HepG2 (cell line): ENCODE measurements around the gene TERB2. TPM values are rescaled to one million over a fixed set of nuclear protein-coding genes. Genes with fewer than 3 reads are reported as not detected.

Experiments used
- ATAC-seq: fragments of 200-7000 bp; cut with Tn5 transposase; 3 replicates; pipeline ENCODE4 v1.9.1; 2020; ENCODE audit warnings: mild to moderate bottlenecking, moderate library complexity
- BruUV-seq: library from RNA; stranded (reverse); fragments of 400-500 nt; replicated peaks from 2 replicates; lab custom pipeline; 2021; lab: Mats Ljungman, UMichigan
- CTCF ChIA-PET: fragments of 300-600 bp; formaldehyde crosslinking; extraction: SDS; loops from one replicate; lab custom pipeline; 2021; ENCODE audit warnings: low total read pairs, inconsistent platforms, low intra/inter-chr PET ratio; lab: Yijun Ruan, JAX
- POLR2A ChIA-PET: fragments of 350-600 bp; sonication (Branson Sonifier 250); formaldehyde crosslinking; loops from one replicate; lab custom pipeline; 2020; ENCODE audit warnings: antibody characterized with exemption, inconsistent platforms; lab: Yijun Ruan, JAX
- DNase-seq: peaks from one replicate; pipeline ENCODE4 v3.0.0-alpha.2; 2015; ENCODE audit warnings: low spot score
- FAIRE-seq: peaks from 3 replicates; lab custom pipeline; 2011; peaks lifted over from hg19 to GRCh38; lab: Jason Lieb, UNC
- H2AFZ ChIP-seq: one replicate; pipeline ENCODE4 v1.6.1; 2011; ENCODE audit warnings: low read length, inconsistent platforms
- H3K27ac ChIP-seq: fragments of 300-600 bp; 3 replicates; pipeline ENCODE4 v1.8.0; 2011; ENCODE audit warnings: mixed run types, mild to moderate bottlenecking, mixed read lengths, low read length, inconsistent platforms; ENCODE audit not compliant: insufficient read depth; ENCODE audit errors: extremely low read length
- H3K27me3 ChIP-seq, 2 experiments: fragments of 200-600 bp in 1 of 2; 2 replicates in 1 of 2; 3 replicates in 1 of 2; pipeline versions ENCODE4 v1.6.0 to v1.8.0; 2011; ENCODE audit warnings: low read length in 2 of 2, mild to moderate bottlenecking in 2 of 2, moderate library complexity in 2 of 2, inconsistent platforms in 1 of 2; ENCODE audit not compliant: insufficient read depth in 2 of 2, control insufficient read depth in 1 of 2
- H3K36me3 ChIP-seq, 2 experiments: fragments of 200-600 bp in 1 of 2; replicated peaks in 1 of 2; 2 replicates in 1 of 2; 3 replicates in 1 of 2; pipeline versions ENCODE4 v1.5.1 to v1.8.0; 2011; ENCODE audit warnings: low read length in 2 of 2, inconsistent platforms in 1 of 2; ENCODE audit not compliant: insufficient read depth in 2 of 2, control insufficient read depth in 1 of 2
- H3K4me1 ChIP-seq: 2 replicates; pipeline ENCODE4 v1.5.1; 2012; ENCODE audit warnings: low read length, inconsistent platforms; ENCODE audit not compliant: insufficient read depth
- H3K4me2 ChIP-seq: 2 replicates; pipeline ENCODE4 v1.6.0; 2011; ENCODE audit warnings: low read depth, low read length, inconsistent platforms
- H3K4me3 ChIP-seq, 3 experiments: fragments of 200-600 bp in 1 of 3; sonication (generic), shearing (Covaris generic) in 1 of 3; replicated peaks in 1 of 3; 2 replicates each; pipeline ENCODE4 v1.5.1; 2011 to 2016; ENCODE audit warnings: low read length in 3 of 3, inconsistent platforms in 2 of 3, low read depth in 2 of 3, mild to moderate bottlenecking in 2 of 3, control low read depth in 1 of 3, mixed read lengths in 1 of 3; ENCODE audit not compliant: insufficient read depth in 1 of 3
- H3K79me2 ChIP-seq: one replicate; pipeline ENCODE4 v1.6.1; 2011; ENCODE audit warnings: low read length, inconsistent platforms; ENCODE audit not compliant: insufficient read depth
- H3K9ac ChIP-seq: 2 replicates; pipeline ENCODE4 v1.6.0; 2011; ENCODE audit warnings: mild to moderate bottlenecking, low read depth, low read length, inconsistent platforms; ENCODE audit not compliant: insufficient read depth
- H3K9me3 ChIP-seq: 2 replicates; pipeline ENCODE4 v1.5.1; 2012; ENCODE audit warnings: mild to moderate bottlenecking, low read length
- H4K20me1 ChIP-seq: 2 replicates; pipeline ENCODE4 v1.6.0; 2011; ENCODE audit warnings: inconsistent platforms, mild to moderate bottlenecking, low read length, moderate library complexity; ENCODE audit not compliant: insufficient read depth
- CHD4 ChIP-seq: fragments of 200-600 bp; sonication (generic); IDR thresholded peaks from 2 replicates; pipeline ENCODE4 v1.7.0; 2017; ENCODE audit warnings: mild to moderate bottlenecking, low read length, borderline replicate concordance
- HNRNPUL1 ChIP-seq: fragments of 200-400 bp; formaldehyde crosslinking; IDR thresholded peaks from 2 replicates; pipeline ENCODE4 v1.6.1; 2017; ENCODE audit warnings: low read depth, mild to moderate bottlenecking, low read length, moderate library complexity
- KLF6 ChIP-seq: IDR thresholded peaks from 2 replicates; pipeline ENCODE4 v1.8.0; 2016; ENCODE audit warnings: missing biosample characterization, missing genetic modification reagents
- MLXIP ChIP-seq: sonication (generic); formaldehyde crosslinking; IDR thresholded peaks from 2 replicates; pipeline ENCODE4 v1.9.0; 2021; ENCODE audit warnings: missing genetic modification reagents, borderline replicate concordance
- PCBP2 ChIP-seq: fragments of 200-400 bp; formaldehyde crosslinking; optimal IDR thresholded peaks from 2 replicates; pipeline ENCODE3; 2018; ENCODE audit warnings: low read length, low read depth; ENCODE audit not compliant: poor library complexity, severe bottlenecking
- REPIN1 ChIP-seq: sonication (generic); formaldehyde crosslinking; IDR thresholded peaks from 2 replicates; pipeline ENCODE4 v1.8.0; 2022; ENCODE audit warnings: missing genetic modification reagents, low read depth, mild to moderate bottlenecking, borderline replicate concordance
- SMAD3 ChIP-seq: sonication (generic); formaldehyde crosslinking; IDR thresholded peaks from 2 replicates; pipeline ENCODE4 v1.4.0; 2020; ENCODE audit warnings: missing genetic modification reagents
- SRSF4 ChIP-seq: fragments of 200-400 bp; formaldehyde crosslinking; IDR thresholded peaks from one replicate; pipeline ENCODE4 v1.6.1; 2018; ENCODE audit warnings: mild to moderate bottlenecking, low read depth, low read length, moderate library complexity; ENCODE audit not compliant: poor library complexity, severe bottlenecking
- TCF7L2 ChIP-seq: IDR thresholded peaks from 2 replicates; pipeline ENCODE4 v1.6.1; 2011; ENCODE audit warnings: mild to moderate bottlenecking, low read depth, low read length, moderate library complexity
- TEAD2 ChIP-seq: sonication (generic); formaldehyde crosslinking; IDR thresholded peaks from 2 replicates; pipeline ENCODE4 v1.9.0; 2021; ENCODE audit warnings: missing genetic modification reagents
- TEAD3 ChIP-seq: optimal IDR thresholded peaks from 2 replicates; pipeline ENCODE3; 2016; ENCODE audit warnings: borderline replicate concordance
- ZBTB49 ChIP-seq: sonication (generic); formaldehyde crosslinking; IDR thresholded peaks from 2 replicates; pipeline ENCODE4 v1.4.0; 2020; ENCODE audit warnings: missing genetic modification reagents, borderline replicate concordance
- ZFP36L1 ChIP-seq: sonication (generic); formaldehyde crosslinking; IDR thresholded peaks from 2 replicates; pipeline ENCODE4 v1.8.0; 2022; ENCODE audit warnings: mild to moderate bottlenecking, missing genetic modification reagents, moderate library complexity
- WGBS: methylation state at CpG from one replicate; pipeline ENCODE4 v1.1.6; 2017; ENCODE audit warnings: low lambda C conversion rate; 5-methylcytosine and 5-hydroxymethylcytosine counted together
- in situ Hi-C: cut with HindIII; loops from 2 replicates; pipeline ENCODE4 v1.10.0; 2017; ENCODE audit warnings: low pct_unique_long_range_greater_than_20kb; ENCODE audit not compliant: extremely low pct_ligation_motif_present
- intact Hi-C: fragments of 100-400 bp; cut with micrococcal nuclease; formaldehyde crosslinking; loops from one replicate; pipeline ENCODE4 v1.10.0; 2022; ENCODE audit not compliant: unreplicated experiment
- polyA plus RNA-seq, 8 experiments: library from polyadenylated mRNA; depleted of rRNA in 3 of 8; stranded (reverse) in 7 of 8; unstranded in 1 of 8; fragments of >200 nt; fragmentation: Illumina TruSeq in 4 of 8; extraction: Trizol in 4 of 8; gene quantifications; 2 replicates each; pipeline versions ENCODE4 v1.2.1 to v1.2.3, GENCODE V29; 2011 to 2016; ENCODE audit warnings: low read depth in 4 of 8, missing spikeins in 1 of 8, mixed read lengths in 1 of 8; ENCODE audit not compliant: insufficient read depth in 1 of 8
- total RNA-seq, 5 experiments: library from RNA; depleted of rRNA; stranded (reverse); fragments of >200 nt; fragmentation: Illumina TruSeq; extraction: Trizol; gene quantifications; 2 replicates each; pipeline ENCODE4 v1.2.3, GENCODE V29; 2016; ENCODE audit warnings: low read depth in 1 of 5
- TF ChIP-seq, protein P1 (sequence below): sonication (generic); formaldehyde crosslinking; IDR thresholded peaks from 2 replicates; pipeline ENCODE4 v1.4.0; 2020; ENCODE audit warnings: missing genetic modification reagents
- TF ChIP-seq, protein P2 (sequence below): sonication (generic); formaldehyde crosslinking; IDR thresholded peaks from 2 replicates; pipeline ENCODE4 v1.8.0; 2022; ENCODE audit warnings: mild to moderate bottlenecking, missing genetic modification reagents, moderate library complexity

Gene TERB2
- total and polyA plus RNA-seq, 2 of the 13 experiments (the other 11 are each of a cell fraction or from before 2014, with no cell fraction given) = not detected

DNA sequence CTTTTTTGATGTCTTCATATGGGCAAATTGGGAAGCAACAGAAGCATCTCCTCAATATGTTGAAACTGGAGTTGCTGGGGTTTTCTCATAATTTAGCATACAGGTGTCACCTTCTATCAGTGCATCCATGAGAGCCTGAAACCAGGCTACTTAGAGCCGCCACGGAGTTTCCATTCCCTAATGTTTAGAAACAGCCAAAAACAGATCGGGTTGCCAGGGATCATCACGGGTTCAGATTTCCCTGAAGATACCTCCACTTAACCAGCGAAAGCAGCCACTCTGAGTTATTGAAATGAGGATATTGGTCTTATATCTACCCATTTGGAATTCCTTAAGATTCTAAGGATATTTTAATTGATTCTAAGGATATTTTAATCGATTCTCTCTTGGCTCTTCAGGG is 14.5 kb downstream of the TERB2 start:
- WGBS = 70% methylated on average over 6 of the region's 6 CpGs
- in situ Hi-C loops (loop anchor here (5.0 kb wide), 1 partner anchor 56 kb away; no protein-coding TSS in a partner anchor), intact Hi-C loops (no loop called here)
- Histone ChIP-seq H3K36me3 (no peaks in the 10 kb centered on the region), H3K79me2 (no peaks in the 10 kb centered on the region), H3K9ac (no peak overlapping the region), H3K4me1 (peaks cover 10% of the 10 kb centered on the region; the same call in 1 of the 2 replicates), H2AFZ (no peak overlapping the region), H4K20me1 (no peaks in the 10 kb centered on the region), H3K9me3 (no peaks in the 10 kb centered on the region), H3K4me2 (no peak overlapping the region), H3K27me3 (no peaks in the 10 kb centered on the region), H3K27ac (no peak overlapping the region), H3K4me3 (no peak overlapping the region)
- ChIA-PET POLR2A (no interaction called here), CTCF (no interaction called here)
- ATAC-seq (no peak), FAIRE-seq (no peak), DNase-seq (no peak)
- BruUV-seq = no TSS peak
- TF ChIP-seq SMAD3 (CRISPR knock-in tag) (no peak), KLF6 (CRISPR knock-in tag) (no peak), HNRNPUL1 (no peak), SRSF4 (no peak), TEAD2 (CRISPR knock-in tag) (no peak), CHD4 (no peak), ZBTB49 (CRISPR knock-in tag) (no peak), ZFP36L1 (CRISPR knock-in tag) (no peak), MLXIP (CRISPR knock-in tag) (no peak), REPIN1 (CRISPR knock-in tag) (no peak), TEAD3 (CRISPR knock-in tag) (no peak), TCF7L2 (no peak), PCBP2 (no peak)
- TF ChIP-seq, protein P1, sequence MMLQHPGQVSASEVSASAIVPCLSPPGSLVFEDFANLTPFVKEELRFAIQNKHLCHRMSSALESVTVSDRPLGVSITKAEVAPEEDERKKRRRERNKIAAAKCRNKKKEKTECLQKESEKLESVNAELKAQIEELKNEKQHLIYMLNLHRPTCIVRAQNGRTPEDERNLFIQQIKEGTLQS (CRISPR knock-in tag) = no peak
- TF ChIP-seq, protein P2, sequence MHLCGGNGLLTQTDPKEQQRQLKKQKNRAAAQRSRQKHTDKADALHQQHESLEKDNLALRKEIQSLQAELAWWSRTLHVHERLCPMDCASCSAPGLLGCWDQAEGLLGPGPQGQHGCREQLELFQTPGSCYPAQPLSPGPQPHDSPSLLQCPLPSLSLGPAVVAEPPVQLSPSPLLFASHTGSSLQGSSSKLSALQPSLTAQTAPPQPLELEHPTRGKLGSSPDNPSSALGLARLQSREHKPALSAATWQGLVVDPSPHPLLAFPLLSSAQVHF (CRISPR knock-in tag) = no peak
